ENCODE results near the gene RELL2. TPM values are rescaled to one million over a fixed set of nuclear protein-coding genes. Genes with fewer than 3 reads are reported as not detected.

Gene RELL2
- total RNA-seq, 1 donor from 2014 or later = 5.4 TPM

DNA sequence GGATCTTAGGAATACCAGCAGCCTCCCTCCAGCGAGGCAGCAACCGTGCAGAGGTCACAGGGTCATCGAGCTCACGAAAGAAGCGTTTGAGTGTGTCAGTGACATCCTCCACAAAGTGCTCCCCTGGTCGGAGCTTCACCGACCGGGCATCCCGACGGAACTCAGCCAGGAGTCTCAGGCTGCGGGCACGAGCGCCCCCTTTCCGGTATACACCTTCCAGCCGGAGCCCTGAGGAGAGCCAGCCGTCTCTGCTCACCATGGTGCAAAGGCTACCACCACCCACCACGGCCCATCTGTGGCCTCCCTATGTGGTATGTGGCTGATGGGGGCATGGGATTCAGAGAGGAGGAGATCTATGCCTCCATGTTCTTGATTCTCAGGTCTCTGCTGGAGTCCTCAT is 25.2 kb downstream of the RELL2 start:
- H3K36me3 Mint-ChIP-seq (ENCODE audit: unreplicated experiment) = no peaks in the 10 kb centered on the region
- H3K27me3 Mint-ChIP-seq (ENCODE audit: unreplicated experiment) = no peaks in the 10 kb centered on the region
- TF ChIP-seq, protein P1, sequence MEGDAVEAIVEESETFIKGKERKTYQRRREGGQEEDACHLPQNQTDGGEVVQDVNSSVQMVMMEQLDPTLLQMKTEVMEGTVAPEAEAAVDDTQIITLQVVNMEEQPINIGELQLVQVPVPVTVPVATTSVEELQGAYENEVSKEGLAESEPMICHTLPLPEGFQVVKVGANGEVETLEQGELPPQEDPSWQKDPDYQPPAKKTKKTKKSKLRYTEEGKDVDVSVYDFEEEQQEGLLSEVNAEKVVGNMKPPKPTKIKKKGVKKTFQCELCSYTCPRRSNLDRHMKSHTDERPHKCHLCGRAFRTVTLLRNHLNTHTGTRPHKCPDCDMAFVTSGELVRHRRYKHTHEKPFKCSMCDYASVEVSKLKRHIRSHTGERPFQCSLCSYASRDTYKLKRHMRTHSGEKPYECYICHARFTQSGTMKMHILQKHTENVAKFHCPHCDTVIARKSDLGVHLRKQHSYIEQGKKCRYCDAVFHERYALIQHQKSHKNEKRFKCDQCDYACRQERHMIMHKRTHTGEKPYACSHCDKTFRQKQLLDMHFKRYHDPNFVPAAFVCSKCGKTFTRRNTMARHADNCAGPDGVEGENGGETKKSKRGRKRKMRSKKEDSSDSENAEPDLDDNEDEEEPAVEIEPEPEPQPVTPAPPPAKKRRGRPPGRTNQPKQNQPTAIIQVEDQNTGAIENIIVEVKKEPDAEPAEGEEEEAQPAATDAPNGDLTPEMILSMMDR (IDR thresholded peaks at IDR 0.05) = no peak
- no peaks in the 10 kb centered on the region for H3K9me3 Mint-ChIP-seq (ENCODE audit: unreplicated experiment)
- H3K4me1 Mint-ChIP-seq (ENCODE audit: unreplicated experiment) = no peaks in the 10 kb centered on the region
- no peak overlapping the region for H3K4me3 Mint-ChIP-seq (ENCODE audit: unreplicated experiment)
- no peak overlapping the region for H3K27ac Mint-ChIP-seq (ENCODE audit: unreplicated experiment)
- no peak for DNase-seq (ENCODE audit: extremely low spot score, unreplicated experiment)

DNA sequence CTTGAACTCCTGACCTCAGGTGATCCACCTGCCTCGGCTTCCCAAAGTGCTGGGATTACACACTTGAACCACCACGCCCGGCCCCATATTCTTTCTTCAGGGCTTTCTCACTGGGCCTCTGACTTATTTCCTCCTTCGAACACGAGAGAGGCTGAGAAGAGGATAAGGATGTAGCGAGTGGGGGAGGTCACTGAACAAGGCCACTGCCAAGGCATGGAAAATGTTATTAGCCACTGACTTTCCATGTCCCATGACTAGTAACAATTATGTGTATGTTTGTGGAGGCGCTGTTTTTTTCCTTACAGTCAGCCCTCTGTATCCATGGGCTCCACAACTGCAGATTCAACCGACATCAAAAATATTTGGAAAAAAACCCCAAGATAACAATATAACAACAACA is 26.7 kb downstream of the RELL2 start:
- TF ChIP-seq, protein P1 (IDR thresholded peaks at IDR 0.05) = no peak
- H3K27ac Mint-ChIP-seq (ENCODE audit: unreplicated experiment) = no peak overlapping the region
- H3K27me3 Mint-ChIP-seq (ENCODE audit: unreplicated experiment) = no peaks in the 10 kb centered on the region
- DNase-seq (ENCODE audit: extremely low spot score, unreplicated experiment) = no peak
- H3K36me3 Mint-ChIP-seq (ENCODE audit: unreplicated experiment) = no peaks in the 10 kb centered on the region
- no peaks in the 10 kb centered on the region for H3K9me3 Mint-ChIP-seq (ENCODE audit: unreplicated experiment)
- H3K4me3 Mint-ChIP-seq (ENCODE audit: unreplicated experiment) = no peak overlapping the region
- no peaks in the 10 kb centered on the region for H3K4me1 Mint-ChIP-seq (ENCODE audit: unreplicated experiment)

DNA sequence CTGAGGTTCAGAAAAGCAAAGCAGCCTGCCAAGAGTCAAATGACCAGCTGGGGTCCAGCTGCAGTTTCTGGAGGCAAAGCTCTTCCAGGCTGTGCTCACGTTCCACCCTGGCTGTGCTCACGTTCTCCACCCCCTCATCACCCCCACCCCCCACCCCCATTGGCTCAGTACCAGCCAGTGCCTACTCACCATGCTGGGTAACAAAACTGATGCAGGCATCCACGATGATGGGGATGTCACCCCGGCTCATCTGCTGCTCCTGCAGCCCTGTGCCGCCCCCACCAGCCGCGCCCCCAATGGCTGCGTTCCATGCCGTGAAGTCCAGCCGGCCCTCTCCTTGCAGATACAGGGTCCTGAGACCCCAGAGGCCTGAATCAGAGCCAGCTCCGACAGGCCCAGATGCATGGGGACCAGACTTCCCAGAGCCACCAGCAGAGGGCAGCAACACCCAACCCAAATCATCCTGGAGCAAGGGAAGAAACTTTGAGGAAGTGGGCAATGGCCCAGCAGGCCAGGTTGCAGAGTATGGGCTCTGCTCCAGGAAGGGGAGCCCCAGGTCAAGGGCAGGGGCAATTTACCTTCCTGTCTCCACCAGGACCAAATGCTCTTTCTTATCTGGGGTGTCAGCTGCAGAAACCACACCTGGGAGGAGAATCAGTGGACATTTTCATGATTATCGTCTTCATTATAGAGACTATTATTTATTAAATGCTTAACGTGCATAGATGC is 28.1 kb downstream of the RELL2 start:
- TF ChIP-seq, protein P1 (IDR thresholded peaks at IDR 0.05) = peak; percentile 91
- Mint-ChIP-seq H3K4me1 (ENCODE audit: unreplicated experiment) (no peaks in the 10 kb centered on the region), H3K27ac (ENCODE audit: unreplicated experiment) (no peak overlapping the region), H3K27me3 (ENCODE audit: unreplicated experiment) (no peaks in the 10 kb centered on the region), H3K9me3 (ENCODE audit: unreplicated experiment) (no peaks in the 10 kb centered on the region), H3K36me3 (ENCODE audit: unreplicated experiment) (no peaks in the 10 kb centered on the region), H3K4me3 (ENCODE audit: unreplicated experiment) (no peak overlapping the region)
- DNase-seq (ENCODE audit: extremely low spot score, unreplicated experiment) = peak; percentile 91

DNA sequence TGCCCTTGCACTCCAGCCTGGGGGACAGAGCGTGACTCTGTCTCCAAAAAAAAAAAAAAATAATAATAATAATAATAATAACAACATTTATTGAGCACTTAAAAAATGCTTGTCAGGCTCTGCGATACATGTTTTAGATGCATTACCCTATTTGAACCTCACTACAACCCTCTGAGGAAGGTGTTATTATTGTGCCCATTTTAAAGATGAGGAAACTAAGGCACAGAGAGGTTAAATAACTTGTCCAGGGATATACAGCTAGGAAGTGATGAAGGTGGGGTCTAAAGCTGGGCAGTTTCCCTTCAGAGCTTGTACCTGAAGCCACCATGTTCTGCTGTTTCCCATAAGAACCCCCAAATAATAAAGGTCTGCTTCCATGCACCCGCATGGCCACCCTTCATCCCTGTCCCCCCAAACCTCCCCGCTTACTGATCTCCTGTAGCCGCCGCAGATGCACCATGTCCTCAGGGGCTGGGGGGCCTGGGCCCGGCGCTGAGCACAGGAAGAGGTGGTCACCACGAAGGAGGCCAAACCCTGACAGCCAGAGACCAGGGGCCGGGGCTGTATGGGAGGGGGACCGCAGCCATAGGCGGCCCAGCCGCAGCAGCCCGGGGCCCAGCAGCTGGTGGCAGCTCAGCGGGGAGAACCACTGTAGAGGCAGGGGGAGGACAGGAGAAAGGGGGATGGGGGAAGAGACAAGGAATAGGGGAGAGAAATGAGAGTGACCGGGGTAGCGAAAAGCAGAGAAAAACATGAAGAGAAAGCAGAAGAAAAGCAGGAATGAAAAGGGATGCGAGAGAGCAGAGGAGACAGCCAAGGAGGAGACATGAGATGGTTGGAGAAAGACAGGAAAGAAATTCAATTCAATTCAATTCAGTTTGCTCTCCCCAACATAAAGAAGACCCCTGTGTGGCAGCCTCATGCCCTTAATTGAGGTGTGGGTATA is 29.5 kb downstream of the RELL2 start:
- no peak for DNase-seq (ENCODE audit: extremely low spot score, unreplicated experiment)
- Mint-ChIP-seq H3K36me3 (ENCODE audit: unreplicated experiment) (no peaks in the 10 kb centered on the region), H3K27me3 (ENCODE audit: unreplicated experiment) (no peaks in the 10 kb centered on the region)

More for the DNA sequence above, 29.5 kb downstream of the RELL2 start:
- Mint-ChIP-seq H3K27ac (ENCODE audit: unreplicated experiment) (no peak overlapping the region), H3K4me3 (ENCODE audit: unreplicated experiment) (no peak overlapping the region), H3K9me3 (ENCODE audit: unreplicated experiment) (no peaks in the 10 kb centered on the region), H3K4me1 (ENCODE audit: unreplicated experiment) (no peaks in the 10 kb centered on the region)
- TF ChIP-seq, protein P1 (IDR thresholded peaks at IDR 0.05) = no peak

Measured in osteocyte (in vitro differentiated cells).